H1 (cell line): Measurements from ENCODE around the gene CWF19L1. TPM values are rescaled to one million over a fixed set of nuclear protein-coding genes. Genes with fewer than 3 reads are reported as not detected.

ENCODE experiments used
- CBX8 ChIP-seq: fragments of 300-800, 300-1000 bp; sonication (generic); IDR thresholded peaks from 2 replicates; pipeline ENCODE4 v1.7.1; 2016; ENCODE audit warnings: low read depth, low read length, borderline replicate concordance
- CHD7 ChIP-seq: fragments of 300-600 bp; sonication (generic); IDR thresholded peaks from 2 replicates; pipeline ENCODE4 v1.7.1; 2012; ENCODE audit warnings: low read length, moderate library complexity, mild to moderate bottlenecking, inconsistent platforms; ENCODE audit not compliant: insufficient replicate concordance
- HDAC6 ChIP-seq: IDR thresholded peaks from one replicate; pipeline ENCODE4 v1.7.1; 2012; ENCODE audit warnings: low read depth, mild to moderate bottlenecking, inconsistent platforms, low read length, moderate library complexity
- KDM4A ChIP-seq: IDR thresholded peaks from one replicate; pipeline ENCODE4 v1.7.1; 2012; ENCODE audit warnings: low read depth, mild to moderate bottlenecking, moderate library complexity, low read length, inconsistent platforms; ENCODE audit not compliant: severe bottlenecking
- SIX5 ChIP-seq: IDR thresholded peaks from 2 replicates; pipeline ENCODE4 v1.6.1; 2011; ENCODE audit warnings: mild to moderate bottlenecking, low read depth, low read length
- TCF12 ChIP-seq: IDR thresholded peaks from 2 replicates; pipeline ENCODE4 v1.6.1; 2011; ENCODE audit warnings: low read depth, mild to moderate bottlenecking, low read length
- polyA plus RNA-seq, 7 experiments: library from polyadenylated mRNA; depleted of rRNA in 3 of 7; stranded (reverse) in 5 of 7; unstranded in 2 of 7; fragments of >200 nt in 5 of 7; fragments of 200-250 nt in 2 of 7; gene quantifications; 1 replicate in 5 of 7; 2 replicates in 1 of 7; 4 replicates in 1 of 7; pipeline versions ENCODE4 v1.2.1 to v1.2.3, GENCODE V29; 2011 to 2013; ENCODE audit warnings: missing spikeins in 2 of 7, mixed read lengths in 2 of 7
- total RNA-seq: library from RNA; stranded (reverse); fragmentation: NEBNext Ultra II Directional; extraction: Animal tissue kit (Norgen Biotek cat#: 25700); gene quantifications from 2 replicates; pipeline ENCODE4 v1.2.1, GENCODE V29; 2021

The CWF19L1 gene
- total and polyA plus RNA-seq, 2 of the 8 experiments (the other 6 are each of a cell fraction or from before 2014, with no cell fraction given) = 11.1 to 29.9 TPM

GRCh38 chr10:100208276-100208675 is 59.2 kb downstream of the CWF19L1 start (continued):
- no peak for TF ChIP-seq CHD7
- no peak for TF ChIP-seq TCF12
- TF ChIP-seq KDM4A = no peak
- TF ChIP-seq SIX5 = no peak
- no peak for TF ChIP-seq CBX8
- no peak for TF ChIP-seq HDAC6
